Liver (tissue), 9 donors: ENCODE measurements around the gene TNS3. TPM values are rescaled to one million over a fixed set of nuclear protein-coding genes. Genes with fewer than 3 reads are reported as not detected.

Experiments
- DNase-seq: peaks from one replicate; pipeline ENCODE4 v3.0.0-alpha.2; 2017; ENCODE audit warnings: low spot score
- H3K27ac ChIP-seq, 2 donors: one replicate each; pipeline ENCODE4 v1.7.0; 2013; ENCODE audit warnings: inconsistent platforms in 2 of 2, low read length in 2 of 2, control low read depth in 1 of 2, low read depth in 1 of 2, mild to moderate bottlenecking in 1 of 2
- H3K27me3 ChIP-seq, 4 donors: one replicate each; pipeline versions ENCODE4 v1.6.1 to v1.7.0; 2013; ENCODE audit warnings: low read length in 3 of 4, inconsistent platforms in 1 of 4, mild to moderate bottlenecking in 1 of 4, moderate library complexity in 1 of 4; ENCODE audit not compliant: control insufficient read depth in 4 of 4, insufficient read depth in 4 of 4
- H3K36me3 ChIP-seq, 4 donors: one replicate each; pipeline versions ENCODE4 v1.6.1 to v1.7.0; 2013; ENCODE audit warnings: low read length in 3 of 4, mild to moderate bottlenecking in 3 of 4, low read depth in 1 of 4, moderate library complexity in 1 of 4; ENCODE audit not compliant: control insufficient read depth in 4 of 4, insufficient read depth in 3 of 4
- H3K4me1 ChIP-seq, 4 donors: one replicate each; pipeline versions ENCODE4 v1.6.1 to v1.7.0; 2013; ENCODE audit warnings: low read length in 3 of 4, mild to moderate bottlenecking in 3 of 4, moderate library complexity in 1 of 4; ENCODE audit not compliant: control insufficient read depth in 4 of 4, insufficient read depth in 4 of 4
- H3K4me3 ChIP-seq, 3 donors: one replicate each; pipeline versions ENCODE4 v1.6.1 to v1.7.0; 2013; ENCODE audit warnings: low read length in 3 of 3, control low read depth in 1 of 3, low read depth in 1 of 3, mild to moderate bottlenecking in 1 of 3
- H3K9ac ChIP-seq, 2 donors: one replicate each; pipeline ENCODE4 v1.7.0; 2013; ENCODE audit warnings: low read length in 2 of 2, mild to moderate bottlenecking in 2 of 2, moderate library complexity in 2 of 2, control low read depth in 1 of 2, low read depth in 1 of 2
- H3K9me3 ChIP-seq, 4 donors: one replicate each; pipeline versions ENCODE4 v1.6.1 to v1.7.0; 2013; ENCODE audit warnings: low read length in 3 of 4; ENCODE audit not compliant: control insufficient read depth in 4 of 4
- EGR1 ChIP-seq, 2 donors: IDR thresholded peaks; 2 replicates each; pipeline ENCODE4 v1.6.1; 2016 to 2018; ENCODE audit warnings: antibody characterized with exemption in 2 of 2, low read depth in 2 of 2
- FOXA1 ChIP-seq: IDR thresholded peaks from 2 replicates; pipeline ENCODE4 v1.6.1; 2016; ENCODE audit warnings: antibody characterized with exemption
- NR2F2 ChIP-seq: IDR thresholded peaks from 2 replicates; pipeline ENCODE4 v1.6.1; 2016; ENCODE audit warnings: antibody characterized with exemption
- RAD21 ChIP-seq, 2 donors: IDR thresholded peaks; 2 replicates each; pipeline ENCODE4 v1.6.1; 2016; ENCODE audit warnings: antibody characterized with exemption in 2 of 2, mild to moderate bottlenecking in 2 of 2
- RXRA ChIP-seq, 2 donors: IDR thresholded peaks; 2 replicates each; pipeline ENCODE4 v1.6.1; 2017 to 2018; ENCODE audit warnings: antibody characterized with exemption in 2 of 2, mild to moderate bottlenecking in 1 of 2
- SP1 ChIP-seq: IDR thresholded peaks from 2 replicates; pipeline ENCODE4 v1.6.1; 2018; ENCODE audit warnings: antibody characterized with exemption, mild to moderate bottlenecking
- TAF1 ChIP-seq: conservative IDR thresholded peaks from 2 replicates; pipeline ENCODE4 v1.6.1; 2016; ENCODE audit warnings: antibody characterized with exemption, mild to moderate bottlenecking
- WGBS: extraction: QIAGEN DNeasy Blood & Tissue Kit; methylation state at CpG from one replicate; pipeline ENCODE4 v1.1.7; 2013; 5-methylcytosine and 5-hydroxymethylcytosine counted together
- polyA plus RNA-seq, 2 donors: library from polyadenylated mRNA; stranded (reverse) in 1 of 2; unstranded in 1 of 2; fragments of 200-250 nt in 1 of 2; fragments of >200 nt in 1 of 2; fragmentation: Nextera tagmentation in 1 of 2; extraction: Ambion mirVana in 1 of 2; gene quantifications; one replicate each; pipeline versions ENCODE4 v1.2.1 to v1.2.3, GENCODE V29; 2013 to 2015
- total RNA-seq, 2 donors: library from RNA; depleted of rRNA; stranded (reverse); fragments of >200 nt; gene quantifications; one replicate each; pipeline ENCODE4 v1.2.3, GENCODE V29; 2014
- TF ChIP-seq, protein P1 (sequence below): IDR thresholded peaks from 2 replicates; pipeline ENCODE4 v1.6.1; 2016; ENCODE audit warnings: antibody characterized with exemption
- TF ChIP-seq, protein P2 (sequence below): IDR thresholded peaks from 2 replicates; pipeline ENCODE4 v1.6.1; 2016; ENCODE audit warnings: antibody characterized with exemption, mild to moderate bottlenecking
- TF ChIP-seq, protein P3 (sequence below): IDR thresholded peaks from 2 replicates; pipeline ENCODE4 v1.6.1; 2016; ENCODE audit warnings: antibody characterized with exemption
- donor health status: healthy.
- donor health status: healthy.
- donor health status: healthy.
- donor health status: healthy.
- donor health status: healthy.

The TNS3 gene
- total and polyA plus RNA-seq, 4 donors = 16.8 to 100 (median 29.5) TPM

DNA sequence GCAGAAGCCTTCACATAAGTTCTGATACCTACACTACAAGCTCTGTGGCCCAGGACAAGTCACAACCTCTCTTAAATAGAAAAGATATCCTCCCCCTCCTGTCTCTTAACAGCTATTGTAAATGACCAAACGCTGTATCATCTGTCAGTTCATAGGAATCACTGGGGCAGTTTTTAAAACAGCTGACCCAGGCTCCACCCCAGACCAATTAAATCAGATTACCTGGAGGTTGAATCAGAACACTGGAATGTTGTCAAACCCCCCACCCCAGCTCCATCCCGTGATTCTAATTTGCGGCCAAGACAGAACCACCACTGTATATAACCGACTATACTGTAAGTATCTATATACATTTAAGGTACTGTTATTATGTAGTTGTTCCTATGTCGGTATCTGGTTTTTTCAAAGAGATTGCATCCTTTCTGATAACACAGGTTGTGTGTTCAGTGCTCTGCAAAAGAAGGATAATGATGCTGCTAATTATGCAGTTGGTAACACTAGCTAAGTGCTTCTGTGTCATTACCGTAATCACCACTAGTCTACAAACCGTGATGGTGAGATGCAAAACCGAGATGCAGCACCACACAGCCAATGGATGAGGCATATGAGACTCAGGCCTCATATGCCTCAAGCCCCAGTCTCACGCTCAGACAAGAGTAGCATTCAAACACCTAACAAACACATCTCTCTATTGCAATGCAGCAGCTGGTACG lies 47.4 kb downstream of the TNS3 start:
- 77% methylated on average over 10 of the region's 10 CpGs for WGBS
- TF ChIP-seq RXRA (IDR thresholded peaks at IDR 0.05) (no peak), NR2F2 (no peak), FOXA1 (no peak)
- TF ChIP-seq, protein P1, sequence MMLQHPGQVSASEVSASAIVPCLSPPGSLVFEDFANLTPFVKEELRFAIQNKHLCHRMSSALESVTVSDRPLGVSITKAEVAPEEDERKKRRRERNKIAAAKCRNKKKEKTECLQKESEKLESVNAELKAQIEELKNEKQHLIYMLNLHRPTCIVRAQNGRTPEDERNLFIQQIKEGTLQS = no peak
- Histone ChIP-seq H3K9ac (no peak overlapping the region), H3K9me3 (no peaks in the 10 kb centered on the region), H3K4me3 (no peak overlapping the region), H3K27ac (peak overlapping the region; percentile 75 to 76), H3K4me1 (peaks cover 18 to 60% (median 45%) of the 10 kb centered on the region in 4 donors), H3K36me3 (no peaks in the 10 kb centered on the region), H3K27me3 (no peaks in the 10 kb centered on the region)
- DNase-seq = no peak

DNA sequence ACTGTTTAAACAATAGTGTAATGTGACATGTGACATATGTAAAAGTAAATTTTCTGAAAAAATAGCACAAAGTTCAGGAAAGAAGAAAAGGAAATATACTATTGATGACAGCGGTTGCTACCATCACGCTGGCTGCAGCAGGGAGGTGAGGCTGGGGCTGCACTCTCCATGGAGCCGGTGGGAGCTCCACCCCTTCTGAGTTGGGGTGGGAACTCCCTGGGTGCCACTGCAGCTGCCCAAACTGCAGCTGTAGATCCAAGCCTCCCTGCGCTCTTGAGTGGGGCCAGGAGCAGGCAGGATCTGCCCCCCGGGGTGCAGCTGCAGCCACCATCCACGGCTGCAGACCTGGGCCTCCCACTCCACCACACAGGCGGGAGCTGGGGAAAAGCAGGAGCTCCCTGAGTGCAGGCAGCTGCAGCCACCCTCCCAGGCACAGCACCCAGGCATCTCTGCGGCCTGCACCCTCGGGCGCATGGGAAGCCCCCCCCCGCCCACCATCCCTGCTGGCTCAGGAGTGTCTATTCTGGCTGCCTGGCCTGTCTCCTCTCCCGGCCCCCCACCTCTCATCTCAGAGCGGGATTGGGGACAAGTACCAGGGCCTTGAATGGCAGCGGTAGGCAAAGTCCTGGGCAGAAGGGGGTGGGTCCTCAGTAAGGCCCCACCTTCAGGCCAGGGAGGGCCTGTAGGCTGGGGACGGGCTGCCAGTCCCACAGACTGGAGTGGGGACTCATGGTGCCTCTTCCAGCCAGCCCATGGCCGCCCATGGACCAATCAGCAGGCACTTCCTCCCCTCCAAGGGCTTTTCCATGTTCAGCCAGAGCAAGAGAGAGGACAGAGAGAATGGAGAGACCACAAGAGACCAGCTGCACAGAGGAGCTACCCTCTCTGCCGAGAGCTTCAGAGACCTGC lies 50.1 kb downstream of the TNS3 start:
- Histone ChIP-seq H3K27me3 (no peaks in the 10 kb centered on the region), H3K9me3 (no peaks in the 10 kb centered on the region), H3K4me3 (no peak overlapping the region), H3K4me1 (peaks cover 5 to 44% (median 31%) of the 10 kb centered on the region in 4 donors), H3K36me3 (peaks cover 0 to 7% (median 6%) of the 10 kb centered on the region in 4 donors), H3K9ac (no peak overlapping the region), H3K27ac (peak overlapping the region in 1 of 2 donors; percentile 9)
- no peak for DNase-seq
- TF ChIP-seq, protein P1 = no peak
- TF ChIP-seq TAF1 (no peak), RXRA (IDR thresholded peaks at IDR 0.05) (no peak), RAD21 (IDR thresholded peaks at IDR 0.05) (no peak), EGR1 (IDR thresholded peaks at IDR 0.05; ENCODE audit: low read depth in 2 of 2) (no peak), NR2F2 (no peak), SP1 (no peak)
- TF ChIP-seq, protein P2, sequence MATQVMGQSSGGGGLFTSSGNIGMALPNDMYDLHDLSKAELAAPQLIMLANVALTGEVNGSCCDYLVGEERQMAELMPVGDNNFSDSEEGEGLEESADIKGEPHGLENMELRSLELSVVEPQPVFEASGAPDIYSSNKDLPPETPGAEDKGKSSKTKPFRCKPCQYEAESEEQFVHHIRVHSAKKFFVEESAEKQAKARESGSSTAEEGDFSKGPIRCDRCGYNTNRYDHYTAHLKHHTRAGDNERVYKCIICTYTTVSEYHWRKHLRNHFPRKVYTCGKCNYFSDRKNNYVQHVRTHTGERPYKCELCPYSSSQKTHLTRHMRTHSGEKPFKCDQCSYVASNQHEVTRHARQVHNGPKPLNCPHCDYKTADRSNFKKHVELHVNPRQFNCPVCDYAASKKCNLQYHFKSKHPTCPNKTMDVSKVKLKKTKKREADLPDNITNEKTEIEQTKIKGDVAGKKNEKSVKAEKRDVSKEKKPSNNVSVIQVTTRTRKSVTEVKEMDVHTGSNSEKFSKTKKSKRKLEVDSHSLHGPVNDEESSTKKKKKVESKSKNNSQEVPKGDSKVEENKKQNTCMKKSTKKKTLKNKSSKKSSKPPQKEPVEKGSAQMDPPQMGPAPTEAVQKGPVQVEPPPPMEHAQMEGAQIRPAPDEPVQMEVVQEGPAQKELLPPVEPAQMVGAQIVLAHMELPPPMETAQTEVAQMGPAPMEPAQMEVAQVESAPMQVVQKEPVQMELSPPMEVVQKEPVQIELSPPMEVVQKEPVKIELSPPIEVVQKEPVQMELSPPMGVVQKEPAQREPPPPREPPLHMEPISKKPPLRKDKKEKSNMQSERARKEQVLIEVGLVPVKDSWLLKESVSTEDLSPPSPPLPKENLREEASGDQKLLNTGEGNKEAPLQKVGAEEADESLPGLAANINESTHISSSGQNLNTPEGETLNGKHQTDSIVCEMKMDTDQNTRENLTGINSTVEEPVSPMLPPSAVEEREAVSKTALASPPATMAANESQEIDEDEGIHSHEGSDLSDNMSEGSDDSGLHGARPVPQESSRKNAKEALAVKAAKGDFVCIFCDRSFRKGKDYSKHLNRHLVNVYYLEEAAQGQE = no peak
- TF ChIP-seq, protein P3, sequence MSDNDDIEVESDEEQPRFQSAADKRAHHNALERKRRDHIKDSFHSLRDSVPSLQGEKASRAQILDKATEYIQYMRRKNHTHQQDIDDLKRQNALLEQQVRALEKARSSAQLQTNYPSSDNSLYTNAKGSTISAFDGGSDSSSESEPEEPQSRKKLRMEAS = no peak
- WGBS = 95% methylated on average over 17 of the region's 17 CpGs
